Activated CD4-positive, alpha-beta T cell treated with anti-CD3 and anti-CD28 coated beads for 1 hour (primary cell): ENCODE measurements around the gene SLIT1.

ENCODE experiments used
- DNase-seq: peaks from one replicate; pipeline ENCODE4 v3.0.0-alpha.2; 2020

SLIT1 gene

DNA sequence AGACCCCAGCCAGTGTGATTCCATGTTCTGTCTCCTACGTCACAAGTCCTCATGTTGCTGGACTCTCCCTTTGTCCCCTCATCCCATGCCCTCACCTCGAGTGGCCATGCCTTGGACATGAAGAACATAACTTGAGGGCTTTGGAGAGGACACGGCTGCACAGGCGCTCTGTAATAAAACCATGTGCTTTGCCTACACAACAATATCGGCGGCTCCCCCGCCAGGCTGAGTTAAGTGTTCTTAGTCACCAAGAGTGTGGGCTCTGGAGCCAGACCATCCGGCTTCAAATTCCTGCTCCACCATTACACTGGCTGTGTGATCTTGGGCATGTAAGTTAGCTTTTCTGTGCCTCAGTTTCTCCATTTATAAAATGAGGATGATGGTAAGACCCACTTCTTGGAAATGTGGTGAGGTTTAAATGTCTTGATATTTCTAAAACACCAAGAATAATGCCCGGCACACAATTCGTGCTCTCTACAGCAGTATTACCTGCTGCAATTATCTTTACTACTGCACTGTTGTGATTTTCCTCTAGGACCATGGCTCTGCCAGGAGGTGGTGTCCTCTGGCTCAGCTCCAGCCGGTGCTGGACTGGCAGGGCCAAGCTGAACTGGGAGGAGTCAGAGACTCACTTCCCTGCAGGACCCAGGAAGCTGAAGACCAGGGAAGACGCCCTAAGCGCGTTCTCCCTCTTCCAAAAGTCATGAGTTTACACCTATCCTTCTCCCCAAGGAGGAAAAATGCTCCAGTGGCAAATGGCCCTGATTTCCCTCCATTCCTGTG is 15.7 kb downstream of the SLIT1 start:
- no peak for DNase-seq

DNA sequence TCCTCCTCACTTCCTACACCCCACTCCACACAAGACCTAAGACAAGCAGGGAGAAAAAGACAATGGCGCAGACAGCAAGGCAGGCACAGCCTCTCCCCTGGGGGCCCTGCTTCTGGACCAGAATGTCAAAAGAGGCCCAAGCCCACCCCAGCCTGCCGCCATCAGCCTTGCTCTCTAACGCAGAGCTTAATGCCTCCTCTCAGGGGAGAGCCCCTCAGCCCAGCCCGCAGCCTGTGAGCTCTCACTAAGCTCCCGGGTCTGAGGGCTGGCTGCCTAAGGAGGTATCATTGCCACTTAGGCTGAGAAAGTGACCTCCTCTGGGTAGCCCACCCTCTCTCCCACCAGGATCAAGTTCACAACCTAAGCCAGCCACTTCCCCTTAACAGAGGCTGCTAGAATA is 16.7 kb downstream of the SLIT1 start:
- DNase-seq = no peak

DNA sequence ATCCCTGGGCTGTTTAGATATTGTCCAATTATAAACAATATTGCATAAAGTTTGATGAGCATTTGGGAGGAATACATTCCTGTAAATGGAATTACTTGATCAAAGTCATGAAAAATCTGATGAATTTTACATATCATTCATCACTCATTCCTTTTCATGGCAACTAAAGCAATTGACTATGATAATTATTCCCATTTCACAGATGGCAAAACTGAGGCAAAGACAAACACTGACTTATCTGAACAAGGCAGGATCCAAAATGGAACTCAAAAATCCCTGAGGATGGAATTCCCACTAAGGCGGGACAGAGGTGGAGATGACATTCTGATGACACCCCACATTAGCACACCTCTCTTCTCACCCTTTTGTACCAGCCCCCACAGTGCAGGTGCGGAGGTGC is 17.1 kb downstream of the SLIT1 start:
- DNase-seq = no peak

DNA sequence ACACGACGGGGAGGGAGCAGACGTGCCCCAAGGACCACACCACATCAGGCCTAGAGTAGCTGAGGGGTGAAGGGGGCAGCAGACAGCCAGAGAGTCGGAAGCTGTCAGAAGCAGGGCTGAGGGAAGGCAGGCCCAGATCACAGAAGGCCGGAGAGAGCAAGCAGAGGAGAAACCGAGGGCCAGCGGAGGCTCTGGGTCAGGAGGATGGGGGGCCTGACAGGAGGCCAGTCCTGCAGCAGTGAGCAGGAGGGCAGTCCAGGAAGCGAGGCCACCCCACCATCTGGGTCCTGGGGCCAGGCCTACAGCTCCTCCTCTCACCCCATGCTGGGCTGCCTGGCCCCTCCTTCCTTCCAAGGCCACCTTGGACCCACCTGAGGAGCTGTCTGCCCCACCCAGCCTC is 20.3 kb downstream of the SLIT1 start:
- no peak for DNase-seq

DNA sequence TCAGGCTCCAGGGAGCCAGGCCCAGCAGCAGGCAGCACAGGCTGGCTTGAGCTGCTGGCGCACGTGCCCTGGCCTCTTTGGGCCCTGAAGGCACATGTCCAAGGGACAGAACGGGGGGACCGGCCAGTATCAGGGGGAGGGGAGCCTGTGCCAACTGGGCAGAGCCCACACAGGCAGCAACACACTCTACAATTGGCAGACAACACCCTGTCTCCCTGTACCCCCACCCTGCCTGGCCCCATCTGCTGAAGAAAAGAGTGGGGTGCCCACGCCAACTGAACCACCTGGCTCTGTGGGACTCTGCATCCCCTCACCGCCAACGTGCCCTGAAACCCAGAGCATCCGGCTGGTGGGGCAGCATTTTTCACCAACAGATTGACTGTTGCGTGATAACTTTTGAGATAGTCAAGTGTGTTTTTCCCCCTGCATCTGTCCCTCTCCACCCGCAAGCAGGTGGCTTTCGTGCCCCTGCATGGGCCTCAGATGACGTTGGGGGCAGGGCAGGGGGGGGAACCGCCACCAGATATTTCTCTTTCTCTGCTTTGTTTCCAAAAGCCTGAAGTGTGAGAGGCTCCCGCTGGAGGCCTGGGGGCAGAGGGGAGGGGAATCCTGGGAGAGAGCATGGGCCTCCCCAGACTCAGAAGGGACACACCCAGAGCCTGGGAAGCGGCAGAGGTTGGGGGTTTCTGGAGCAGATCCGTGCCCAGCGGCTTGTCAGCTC is 21.8 kb downstream of the SLIT1 start:
- DNase-seq = no peak

DNA sequence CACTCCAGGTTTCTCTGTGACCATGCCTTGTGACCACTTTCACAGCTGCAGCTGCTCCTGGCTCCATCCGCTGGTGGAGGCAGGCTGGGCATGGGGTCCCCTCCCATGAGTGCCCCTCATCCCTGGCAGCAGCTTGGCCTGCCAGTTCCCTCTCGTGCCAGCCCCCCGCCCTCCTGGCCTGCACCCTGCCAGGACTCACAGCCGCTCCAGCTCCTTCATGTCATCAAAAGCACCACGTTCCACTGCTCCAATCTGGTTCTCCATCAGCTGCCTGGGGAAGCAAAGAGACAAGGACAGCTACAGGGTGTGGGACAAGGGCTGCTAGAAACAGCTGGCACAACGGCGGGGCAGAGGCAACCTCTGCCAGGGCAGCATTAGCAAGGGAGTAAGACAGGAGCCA is 22.6 kb downstream of the SLIT1 start:
- no peak for DNase-seq

DNA sequence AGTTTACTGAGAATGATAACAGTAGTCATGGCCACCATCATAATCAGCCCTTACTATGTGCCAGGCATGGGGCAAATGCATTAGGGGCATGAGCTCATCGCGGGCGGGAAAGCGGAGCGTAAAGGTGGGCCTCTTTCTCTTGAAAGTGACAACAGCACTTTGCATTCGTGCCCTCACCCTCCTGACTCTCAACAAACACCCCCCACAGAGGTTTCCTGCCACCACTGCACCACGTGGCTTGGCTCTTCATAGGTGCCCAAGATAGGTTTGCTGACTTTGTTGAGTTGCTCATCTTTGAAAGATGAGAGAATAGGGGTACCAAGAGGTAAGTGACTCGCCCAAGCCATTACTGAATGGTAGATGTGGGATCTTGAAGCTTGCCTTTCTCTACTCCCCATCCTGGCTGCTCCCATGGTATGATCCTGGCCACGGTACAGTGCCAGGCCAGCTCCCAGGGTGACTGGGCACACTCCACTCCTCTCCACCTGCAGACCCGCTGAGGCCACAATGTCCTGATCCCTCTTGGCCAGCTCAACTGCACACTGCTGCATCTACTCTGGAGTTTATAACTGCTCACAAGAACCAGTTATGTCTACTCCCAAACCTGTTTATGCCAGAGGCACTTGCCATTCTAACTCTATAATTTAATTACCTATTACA is 26.0 kb downstream of the SLIT1 start:
- no peak for DNase-seq

DNA sequence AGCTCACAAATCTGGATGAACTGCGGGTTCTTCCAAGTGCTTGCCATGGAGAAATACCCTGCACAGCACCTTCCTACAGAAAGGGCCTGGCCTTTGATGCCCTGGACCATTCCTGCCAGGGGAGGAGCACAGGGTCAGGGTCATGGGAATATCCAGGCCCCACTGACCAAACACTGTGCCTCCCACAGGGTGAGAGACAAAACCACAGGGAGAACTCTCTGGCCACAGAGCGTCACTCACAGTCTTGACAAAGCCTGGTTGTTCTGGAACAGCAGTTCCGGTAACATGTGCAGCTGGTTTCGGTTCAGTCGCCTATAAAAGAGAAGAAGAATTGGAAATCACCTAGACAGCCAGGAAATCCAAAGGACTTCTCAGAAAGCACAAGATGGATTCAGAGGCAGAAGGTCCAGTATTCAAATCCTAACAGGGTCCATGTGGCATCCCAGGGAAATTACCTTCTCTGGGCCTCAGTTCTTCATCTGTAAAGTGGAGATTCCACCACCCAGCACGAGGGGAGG is 28.1 kb downstream of the SLIT1 start:
- DNase-seq = no peak

DNA sequence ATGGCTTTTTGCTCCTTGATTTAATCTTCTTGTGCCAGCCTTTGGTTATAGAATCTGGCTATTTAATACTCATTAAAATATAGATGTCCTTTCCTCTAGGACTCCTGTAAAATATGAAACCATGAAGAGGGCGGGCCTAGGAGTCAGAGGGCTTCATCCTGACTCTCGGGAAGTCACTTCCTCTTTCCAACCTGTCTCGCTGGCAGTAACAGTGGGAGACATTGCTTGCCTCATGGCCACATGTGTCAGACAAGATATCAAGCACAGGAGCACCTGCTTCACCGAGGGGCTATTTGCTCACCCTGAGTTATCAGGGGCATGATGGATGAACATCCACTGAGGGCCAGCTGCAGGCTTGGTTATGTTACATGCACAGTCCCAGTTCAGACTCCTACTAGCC is 31.0 kb downstream of the SLIT1 start:
- DNase-seq = no peak

DNA sequence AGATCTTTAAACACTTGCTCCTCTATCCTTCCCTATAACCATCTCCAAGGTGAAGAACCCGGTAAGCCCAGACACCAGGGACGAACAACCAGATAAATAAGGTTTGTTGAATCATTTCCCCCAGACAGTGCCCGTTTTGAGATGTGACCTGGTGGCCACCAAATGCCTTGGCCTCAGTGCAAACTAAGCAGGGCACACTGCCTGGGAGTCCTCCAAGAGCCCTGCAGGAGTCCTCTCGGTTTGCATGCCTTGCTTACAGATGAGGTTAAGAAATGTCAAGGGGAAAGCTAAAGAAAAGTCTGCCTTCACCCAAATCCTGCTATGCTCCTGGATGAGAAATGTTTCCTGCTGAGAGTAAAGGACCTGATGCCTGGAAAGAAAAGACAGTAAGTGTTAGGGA is 31.6 kb downstream of the SLIT1 start:
- DNase-seq = no peak

DNA sequence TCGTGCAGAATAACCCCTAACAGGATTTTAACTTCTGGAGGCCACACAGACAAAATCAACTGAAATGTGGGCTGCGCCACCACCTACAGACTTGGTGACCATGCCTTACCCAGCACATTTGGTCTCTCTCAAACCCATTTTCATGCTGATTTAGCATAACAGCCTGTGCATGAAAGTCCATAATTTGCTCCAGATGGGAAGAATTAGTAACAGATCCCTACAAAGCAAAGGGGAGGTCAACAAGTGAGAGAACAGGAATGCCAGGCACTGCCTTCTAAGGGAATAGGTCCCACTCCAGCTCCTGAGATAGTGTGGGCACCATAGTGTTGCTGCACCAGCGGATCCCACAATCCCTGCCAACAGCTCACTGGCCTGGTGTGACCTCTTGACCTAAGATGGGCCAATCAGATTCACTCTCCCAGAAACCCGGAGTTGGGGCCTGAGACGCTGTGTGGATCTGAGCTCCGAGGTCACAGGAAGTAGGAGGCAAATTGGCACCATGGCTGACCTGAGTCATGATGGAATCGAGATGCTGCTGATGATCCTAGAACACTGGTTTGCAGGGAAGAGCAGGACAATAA is 32.4 kb downstream of the SLIT1 start:
- DNase-seq = no peak

DNA sequence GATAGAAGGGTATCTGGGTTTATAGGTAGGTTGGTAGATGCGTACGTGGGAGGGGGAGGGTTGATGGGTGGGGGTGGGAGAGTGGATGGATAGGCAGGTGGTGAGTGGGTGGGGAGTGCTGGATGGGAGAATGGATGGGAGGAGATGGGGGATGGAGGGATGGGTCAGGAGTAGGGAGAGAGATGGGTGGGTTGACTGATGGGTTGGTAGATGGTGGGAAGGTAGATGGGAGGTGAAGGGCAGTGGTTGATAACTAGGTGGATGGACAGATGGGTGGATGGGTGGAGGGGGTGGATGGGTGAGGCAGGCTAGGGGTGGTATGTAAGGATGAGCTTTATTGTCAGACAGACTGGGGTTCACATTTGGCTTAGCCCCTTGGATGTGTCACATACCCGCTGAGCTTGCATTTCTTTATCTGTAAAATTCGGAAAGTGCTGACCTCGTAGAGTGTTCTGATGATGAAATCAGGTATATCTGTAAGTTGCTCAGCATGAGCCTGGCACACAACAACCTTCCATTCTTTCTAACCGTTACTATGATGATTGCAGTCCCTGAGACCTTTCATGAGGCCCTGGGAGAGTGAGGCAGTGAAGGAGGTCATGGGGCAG is 34.3 kb downstream of the SLIT1 start:
- no peak for DNase-seq

DNA sequence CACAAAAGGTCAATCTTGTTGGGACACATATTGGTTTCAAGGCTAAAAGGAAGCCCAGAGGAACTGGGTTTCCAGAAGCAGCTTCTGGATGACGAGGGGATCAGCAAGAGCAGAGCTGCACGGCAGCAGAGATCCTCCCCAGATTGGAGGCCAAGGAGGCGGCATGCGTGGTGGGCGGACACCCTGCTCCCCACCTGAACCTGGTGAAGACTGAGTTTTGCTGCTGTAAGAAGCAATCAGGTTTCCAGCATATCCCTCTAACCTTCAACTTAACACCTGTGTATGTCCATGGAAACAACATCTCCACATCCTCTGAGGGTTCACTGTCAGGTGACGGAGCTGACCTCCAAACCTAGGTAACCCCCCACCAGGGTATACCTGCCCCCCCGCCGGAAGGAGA is 35.1 kb downstream of the SLIT1 start:
- DNase-seq = no peak

DNA sequence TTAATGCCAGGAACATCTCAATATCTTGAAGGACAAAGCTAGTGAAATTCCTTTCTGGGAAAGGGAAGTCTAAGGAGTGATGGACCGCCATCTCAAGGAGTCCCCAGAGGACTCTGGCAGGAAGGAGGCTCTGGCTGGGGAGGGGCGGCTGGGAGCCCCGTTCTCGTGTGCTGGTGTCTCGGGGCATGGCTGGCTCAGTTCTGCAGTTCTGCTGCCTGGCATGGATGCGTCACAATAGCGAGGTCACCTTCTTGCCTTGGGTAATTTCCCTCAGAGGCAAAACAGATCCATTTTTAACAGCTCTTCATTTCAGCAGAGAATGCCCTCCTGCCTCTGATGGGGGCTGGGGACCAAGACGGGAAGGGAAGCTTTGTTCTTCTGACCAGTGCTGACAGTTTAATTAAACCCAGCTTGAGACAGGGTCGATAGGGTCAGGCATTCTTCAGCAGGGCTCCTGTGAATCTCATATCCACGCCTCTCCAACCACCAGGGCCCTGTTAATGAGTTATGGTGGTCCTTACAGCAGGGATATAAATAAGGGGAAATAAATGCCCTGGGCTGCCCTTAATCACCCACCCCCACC is 35.7 kb downstream of the SLIT1 start:
- DNase-seq = no peak

DNA sequence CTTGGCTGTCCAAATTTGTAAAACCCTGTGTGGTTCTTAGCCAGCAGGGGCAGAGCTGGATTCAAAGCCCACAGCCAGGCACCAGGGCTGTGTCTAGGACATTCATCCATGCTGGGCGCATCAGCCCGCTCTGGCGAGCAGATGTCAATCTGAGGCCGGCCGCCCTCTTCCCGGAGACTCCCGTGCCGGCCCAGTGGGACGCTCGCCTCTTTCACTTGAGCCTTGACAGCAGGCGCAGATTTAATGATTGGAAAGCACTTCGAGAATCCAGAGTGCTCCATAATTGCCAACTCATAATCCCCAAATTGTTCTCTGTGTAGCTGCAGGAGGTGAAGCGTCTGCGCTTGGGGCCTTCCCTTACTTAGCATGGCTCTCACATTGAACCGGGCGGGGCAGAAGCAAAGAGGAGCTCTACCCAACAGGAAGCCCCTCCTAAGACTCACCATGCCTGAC is 36.7 kb downstream of the SLIT1 start:
- no peak for DNase-seq

DNA sequence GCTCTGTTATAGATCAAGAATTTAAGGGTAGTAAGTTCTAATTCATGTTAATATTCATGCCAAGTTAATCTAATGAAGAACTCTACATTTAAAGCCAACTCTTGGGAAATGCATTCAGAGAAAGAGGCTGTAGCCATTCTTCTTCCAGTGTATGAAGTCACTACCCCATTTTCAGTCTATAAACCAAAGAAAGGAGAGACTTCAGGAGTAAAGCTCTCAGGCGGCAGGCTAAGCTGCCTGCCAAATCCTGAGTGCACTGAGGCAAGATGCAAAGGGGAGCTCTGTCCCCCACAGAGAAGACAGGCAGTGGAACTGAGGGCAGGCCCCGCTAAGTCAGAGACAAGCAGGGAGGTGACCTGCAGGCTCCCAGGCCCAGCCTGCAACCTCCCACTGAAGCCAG is 41.5 kb downstream of the SLIT1 start:
- DNase-seq = no peak

DNA sequence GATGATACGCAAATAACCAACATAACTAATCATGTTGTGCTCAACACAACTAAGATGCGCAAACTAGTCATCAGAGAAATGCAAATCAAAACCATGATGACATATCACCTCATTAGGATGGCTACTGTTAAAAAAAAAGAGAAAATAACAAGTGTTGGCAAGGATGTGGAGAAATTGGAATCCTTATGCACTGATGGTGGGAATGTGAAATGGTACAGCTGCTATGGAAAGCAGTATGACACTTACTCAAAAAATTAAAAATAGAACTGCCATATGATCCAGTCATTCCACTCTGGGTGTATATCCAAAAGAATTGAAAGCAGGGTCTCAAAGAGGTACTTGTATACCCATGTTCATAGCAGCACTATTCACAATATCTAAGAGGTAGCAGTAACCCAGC is 42.9 kb downstream of the SLIT1 start:
- DNase-seq = no peak

DNA sequence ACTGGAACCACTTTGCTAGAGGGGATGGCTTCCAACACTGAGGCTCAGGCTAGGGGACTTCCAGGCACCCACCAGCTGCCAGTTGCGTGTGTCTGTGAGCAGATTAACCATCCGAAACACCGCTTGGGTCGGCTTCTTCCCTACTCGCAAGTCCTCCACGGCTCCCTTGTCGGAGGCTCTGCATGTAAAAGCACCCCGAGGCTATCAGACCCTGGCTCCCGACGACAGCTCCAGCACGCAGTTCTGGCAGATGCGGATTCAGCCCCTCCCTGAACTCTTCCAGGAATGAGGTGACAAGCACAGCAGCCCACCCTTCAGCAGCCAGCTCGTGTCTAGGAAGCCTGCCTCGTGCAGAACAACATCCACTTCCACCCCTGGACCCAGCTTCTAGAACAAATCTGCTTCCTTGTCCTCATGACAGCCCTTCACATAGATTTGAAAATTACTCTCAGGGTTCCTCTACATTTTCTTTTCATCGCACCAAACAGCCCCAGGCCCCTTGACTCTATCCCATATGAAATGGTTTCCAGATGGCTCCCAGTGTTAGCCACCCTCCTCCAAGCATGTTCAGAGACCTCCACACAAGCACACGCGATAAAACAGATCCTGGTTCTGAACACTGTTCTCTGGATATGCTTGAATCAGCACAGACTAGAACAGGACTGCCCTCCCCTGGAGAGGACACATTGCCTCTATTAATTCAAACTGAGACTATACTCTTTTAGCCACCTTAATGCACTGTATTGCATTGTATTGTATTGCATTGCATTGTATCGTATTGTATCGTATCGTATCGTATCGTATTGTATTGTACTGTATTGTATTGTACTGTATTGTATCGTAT is 44.6 kb downstream of the SLIT1 start:
- DNase-seq = no peak

DNA sequence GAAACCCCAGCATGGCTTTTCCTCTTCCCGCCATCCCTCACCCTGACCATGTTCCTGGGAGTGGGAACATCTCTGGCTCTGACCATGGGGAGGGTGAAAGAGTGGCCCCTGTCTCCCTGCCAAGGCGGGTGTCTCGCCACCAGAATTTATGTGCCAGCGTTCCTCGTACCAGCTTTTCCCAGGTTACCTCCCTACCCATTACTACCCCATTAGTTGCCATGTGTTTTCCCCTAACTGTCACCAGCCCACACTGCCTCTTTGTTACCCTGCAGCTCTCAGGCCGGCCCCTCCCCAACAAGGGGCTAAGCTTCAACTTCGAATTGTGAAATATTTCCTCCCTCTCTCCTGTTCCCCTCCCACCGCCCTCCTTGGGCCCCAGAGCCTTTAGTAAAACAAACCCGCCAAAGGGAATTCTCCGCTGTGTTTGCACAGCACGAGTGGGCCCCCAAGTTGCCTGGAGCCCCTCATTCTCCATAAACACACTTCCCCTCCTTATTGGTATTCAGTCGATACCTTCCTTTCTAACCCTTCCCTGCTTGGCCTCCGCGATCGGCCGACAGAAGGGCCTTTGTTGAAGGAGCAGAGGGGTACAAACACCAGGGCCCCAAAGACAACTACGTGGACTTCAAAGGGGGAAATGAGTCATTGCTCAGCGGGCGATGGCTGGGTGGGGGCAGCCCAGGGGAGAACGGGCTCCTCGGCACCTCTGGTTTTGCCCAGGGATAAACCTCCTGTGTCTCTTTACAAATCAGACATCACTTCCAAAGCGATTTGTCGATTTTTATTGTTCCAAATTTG is 45.5 kb downstream of the SLIT1 start:
- no peak for DNase-seq

DNA sequence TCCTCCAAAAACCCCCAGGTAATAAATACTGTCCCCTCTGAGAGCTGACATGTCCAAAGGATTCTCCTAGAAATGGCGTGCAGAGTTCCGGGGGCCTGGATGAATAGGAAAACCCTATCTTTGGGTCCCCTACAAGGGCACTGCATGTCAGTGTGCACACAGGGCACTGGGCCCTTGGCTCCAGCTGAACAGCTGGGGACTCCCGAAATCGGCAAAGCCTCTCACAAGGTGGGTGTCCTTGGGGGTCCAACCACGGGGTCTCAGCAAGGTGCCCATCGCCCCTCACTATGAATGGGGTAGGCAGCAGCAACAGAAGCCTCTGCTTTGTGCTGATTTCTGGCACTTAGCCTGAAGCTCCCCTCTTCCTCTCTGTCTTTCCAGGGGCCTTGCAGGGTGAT is 46.1 kb downstream of the SLIT1 start:
- DNase-seq = no peak

DNA sequence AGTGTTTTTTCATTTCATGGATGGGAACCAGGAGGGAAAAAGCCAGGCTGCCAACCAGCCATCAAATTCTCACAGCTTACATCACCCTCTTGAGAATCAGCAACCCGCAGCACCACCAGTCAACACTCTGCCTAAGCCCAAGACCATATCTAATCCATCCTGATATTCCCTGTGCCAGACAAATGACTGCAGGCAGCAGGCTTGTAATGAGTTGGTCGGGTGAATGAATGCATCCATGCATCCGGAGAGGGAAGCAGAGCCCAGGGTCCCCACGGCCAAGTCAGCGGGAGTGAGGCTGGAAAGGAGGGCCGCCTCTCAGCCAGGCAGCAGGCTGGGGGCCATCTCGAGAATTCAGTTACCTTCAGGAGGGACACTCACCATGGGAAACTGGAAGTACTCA is 46.9 kb downstream of the SLIT1 start:
- no peak for DNase-seq
